SU-DHL-6 (cell line): ENCODE results near the gene ADCY5.

Source experiments
- EZH2phosphoT487 ChIP-seq: fragments of 200-600 bp; sonication (generic), shearing (Covaris generic); conservative IDR thresholded peaks from 2 replicates; pipeline ENCODE4 v1.6.1; 2018; ENCODE audit warnings: mild to moderate bottlenecking, antibody characterized with exemption, low read length, moderate library complexity, mixed read lengths
- TF ChIP-seq, protein P1 (sequence below): fragments of 200-600 bp; sonication (generic); IDR thresholded peaks from one replicate; pipeline ENCODE4 v1.5.1; 2017; ENCODE audit warnings: antibody characterized with exemption, mild to moderate bottlenecking, low read length, moderate library complexity; ENCODE audit not compliant: insufficient read depth, poor library complexity, severe bottlenecking

DNA sequence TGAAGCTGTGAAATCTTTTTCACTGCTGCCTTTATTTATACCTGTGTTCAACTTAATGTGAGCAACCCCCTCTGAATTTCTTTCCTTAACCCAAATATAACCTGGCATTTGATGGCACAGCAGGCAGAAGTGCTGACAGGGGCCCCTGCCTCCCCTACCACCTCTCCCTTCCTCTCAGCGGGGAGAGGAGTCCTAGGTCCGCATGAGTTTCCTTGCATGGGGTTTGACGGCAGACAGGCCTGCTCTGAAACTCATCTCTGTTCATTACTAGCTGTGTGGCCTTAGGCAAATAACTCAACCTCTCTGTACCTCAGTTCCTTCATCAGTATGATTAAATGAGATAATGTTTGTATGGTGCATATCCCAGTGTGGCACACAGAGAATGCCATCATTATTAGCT lies 167.5 kb downstream of the ADCY5 start:
- TF ChIP-seq, protein P1, sequence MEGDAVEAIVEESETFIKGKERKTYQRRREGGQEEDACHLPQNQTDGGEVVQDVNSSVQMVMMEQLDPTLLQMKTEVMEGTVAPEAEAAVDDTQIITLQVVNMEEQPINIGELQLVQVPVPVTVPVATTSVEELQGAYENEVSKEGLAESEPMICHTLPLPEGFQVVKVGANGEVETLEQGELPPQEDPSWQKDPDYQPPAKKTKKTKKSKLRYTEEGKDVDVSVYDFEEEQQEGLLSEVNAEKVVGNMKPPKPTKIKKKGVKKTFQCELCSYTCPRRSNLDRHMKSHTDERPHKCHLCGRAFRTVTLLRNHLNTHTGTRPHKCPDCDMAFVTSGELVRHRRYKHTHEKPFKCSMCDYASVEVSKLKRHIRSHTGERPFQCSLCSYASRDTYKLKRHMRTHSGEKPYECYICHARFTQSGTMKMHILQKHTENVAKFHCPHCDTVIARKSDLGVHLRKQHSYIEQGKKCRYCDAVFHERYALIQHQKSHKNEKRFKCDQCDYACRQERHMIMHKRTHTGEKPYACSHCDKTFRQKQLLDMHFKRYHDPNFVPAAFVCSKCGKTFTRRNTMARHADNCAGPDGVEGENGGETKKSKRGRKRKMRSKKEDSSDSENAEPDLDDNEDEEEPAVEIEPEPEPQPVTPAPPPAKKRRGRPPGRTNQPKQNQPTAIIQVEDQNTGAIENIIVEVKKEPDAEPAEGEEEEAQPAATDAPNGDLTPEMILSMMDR, result no peak
- no peak for TF ChIP-seq EZH2phosphoT487
